ENCODE measurements around the gene CD59. TPM values are rescaled to one million over a fixed set of nuclear protein-coding genes. Genes with fewer than 3 reads are reported as not detected.

Gene CD59
- total and polyA plus RNA-seq, 9 of the 15 experiments (the other 6 are each of a cell fraction or from before 2014, with no cell fraction given): 38.1 to 338 (median 173) TPM

GRCh38 chr11:33779849-33780528, 43.8 kb upstream of the CD59 start:
- Histone ChIP-seq H3K79me2 (ENCODE audit: control insufficient read depth, insufficient read depth, low read length) (no peaks in the 10 kb centered on the region), H3K4me2 (ENCODE audit: insufficient read depth, low read length) (no peak overlapping the region), H3K9me1 (ENCODE audit: control insufficient read depth, insufficient read depth, low read length) (no peaks in the 10 kb centered on the region), H3K9ac (ENCODE audit: insufficient read depth in 1 of 2, low read depth in 2 of 2, low read length in 2 of 2) (no peak overlapping the region; a peak in 1 of 4 replicates), H2AFZ (ENCODE audit: low read depth, low read length) (no peak overlapping the region), H3K9me3 (replicated peaks; ENCODE audit: control insufficient read depth, insufficient read depth, low read depth, low read length) (no peaks in the 10 kb centered on the region), H3K27me3 (ENCODE audit: control insufficient read depth in 2 of 2, insufficient read depth in 2 of 2, low read length in 2 of 2) (peaks cover 36 to 43% of the 10 kb centered on the region in 2 experiments), H4K20me1 (replicated peaks; ENCODE audit: control insufficient read depth, insufficient read depth, low read length) (no peaks in the 10 kb centered on the region), H3K4me1 (replicated peaks in 1 of 2; ENCODE audit: control insufficient read depth in 2 of 2, insufficient read depth in 2 of 2, low read length in 2 of 2) (peaks cover 0 to 1% of the 10 kb centered on the region in 2 experiments; a peak in 1 of 5 replicates), H3K4me3 (no peak overlapping the region), H3K27ac (ENCODE audit: extremely low read depth, low read depth, low read length) (no peak overlapping the region), H3K36me3 (ENCODE audit: control insufficient read depth, insufficient read depth, low read length) (no peaks in the 10 kb centered on the region)
- BruUV-seq (replicated peaks): no TSS peak
- ChIA-PET POLR2A (interaction anchor here (0.8 kb wide), 1 partner anchor 634 kb away, joined by 3 read pairs; no protein-coding TSS in a partner anchor), CTCF (ENCODE audit: low intra/inter-chr PET ratio) (no interaction called here)
- DNase-seq (ENCODE audit: extremely low read depth in 1 of 4, low spot score in 3 of 4) (no peak), FAIRE-seq (no peak), ATAC-seq (peak; percentile 23)
- TF ChIP-seq PYGO2 (tag; IDR thresholded peaks at IDR 0.05): no peak
- peak; percentile 52 for TF ChIP-seq ATF3 (IDR thresholded peaks at IDR 0.05)
- TF ChIP-seq ATF3 (CRISPR knock-in tag; conservative IDR thresholded peaks at IDR 0.05): no peak
- 2% methylated on average over 7 of the region's 7 CpGs for whole genome bisulfite sequencing (ENCODE audit: insufficient coverage, low coverage, missing lambda C conversion rate)
- intact Hi-C loops (cut with micrococcal nuclease) (no loop called here), in situ Hi-C loops (cut with MboI) (no loop called here)

GRCh38 chr11:33778675-33779074, 42.5 kb upstream of the CD59 start:
- Histone ChIP-seq H3K4me3 (no peak overlapping the region), H4K20me1 (replicated peaks; ENCODE audit: control insufficient read depth, insufficient read depth, low read length) (no peaks in the 10 kb centered on the region), H3K27me3 (ENCODE audit: control insufficient read depth in 2 of 2, insufficient read depth in 2 of 2, low read length in 2 of 2) (peaks cover 36 to 37% of the 10 kb centered on the region in 2 experiments), H3K27ac (ENCODE audit: extremely low read depth, low read depth, low read length) (no peak overlapping the region), H3K4me2 (ENCODE audit: insufficient read depth, low read length) (no peak overlapping the region), H3K36me3 (ENCODE audit: control insufficient read depth, insufficient read depth, low read length) (no peaks in the 10 kb centered on the region), H2AFZ (ENCODE audit: low read depth, low read length) (no peak overlapping the region), H3K9me1 (ENCODE audit: control insufficient read depth, insufficient read depth, low read length) (no peaks in the 10 kb centered on the region), H3K4me1 (replicated peaks in 1 of 2; ENCODE audit: control insufficient read depth in 2 of 2, insufficient read depth in 2 of 2, low read length in 2 of 2) (peaks cover 4 to 10% of the 10 kb centered on the region in 2 experiments; a peak in 4 of 5 replicates), H3K9me3 (replicated peaks; ENCODE audit: control insufficient read depth, insufficient read depth, low read depth, low read length) (no peaks in the 10 kb centered on the region), H3K79me2 (ENCODE audit: control insufficient read depth, insufficient read depth, low read length) (peaks cover 6% of the 10 kb centered on the region), H3K9ac (ENCODE audit: insufficient read depth in 1 of 2, low read depth in 2 of 2, low read length in 2 of 2) (no peak overlapping the region)
- ChIA-PET POLR2A (no interaction called here), CTCF (ENCODE audit: low intra/inter-chr PET ratio) (interaction anchor here (0.6 kb wide), 1 partner anchor 690 kb away, joined by 3 read pairs; no protein-coding TSS in a partner anchor)
- FAIRE-seq (no peak), ATAC-seq (no peak), DNase-seq (ENCODE audit: extremely low read depth in 1 of 4, low spot score in 3 of 4) (no peak)
- in situ Hi-C loops (cut with MboI): no loop called here
- BruUV-seq (replicated peaks): no TSS peak
- intact Hi-C loops (cut with micrococcal nuclease): no loop called here
- 18% methylated on average over 5 of the region's 5 CpGs for WGBS (ENCODE audit: insufficient coverage, low coverage, missing lambda C conversion rate)
- TF ChIP-seq SPI1 (IDR thresholded peaks at IDR 0.05; ENCODE audit: borderline replicate concordance, low read depth, low read length) (no peak), NFIC (IDR thresholded peaks at IDR 0.05) (0 out of 2 replicates have a peak, but pooled peaks have one; percentile 15), KDM1A (IDR thresholded peaks at IDR 0.05) (peak; percentile 57 to 58; a peak in 2 of 4 replicates), TSHZ1 (CRISPR knock-in tag; IDR thresholded peaks at IDR 0.05) (no peak), FOXM1 (IDR thresholded peaks at IDR 0.05; ENCODE audit: low read depth) (no peak), FOXM1 (CRISPR knock-in tag; IDR thresholded peaks at IDR 0.05; ENCODE audit: low read depth) (no peak)

Data from K562 (cell line).